Natural killer cell (primary cell): Measurements from ENCODE around the gene CCDC154. TPM values are rescaled to one million over a fixed set of nuclear protein-coding genes. Genes with fewer than 3 reads are reported as not detected.

Experiments
- ATAC-seq, 3 donors: fragments of 150-1000 bp in 2 of 3; fragments of 200-7000 bp in 1 of 3; cut with Tn5 transposase; 1 replicate in 1 of 3; 2 replicates in 2 of 3; pipeline ENCODE4 v1.10.0; 2021; ENCODE audit warnings: mild to moderate bottlenecking in 2 of 3, moderate library complexity in 2 of 3
- DNase-seq, 2 donors: peaks; one replicate each; pipeline versions ENCODE4 v3.0.0 to v3.0.0-alpha.2; 2013 to 2021; ENCODE audit warnings: mixed read lengths in 1 of 2
- H3K27ac ChIP-seq: one replicate; pipeline ENCODE4 v1.5.1; 2013; ENCODE audit warnings: mild to moderate bottlenecking, low read length
- H3K27me3 ChIP-seq: one replicate; pipeline ENCODE4 v1.6.1; 2013; ENCODE audit warnings: low read length; ENCODE audit not compliant: control insufficient read depth, insufficient read depth
- H3K36me3 ChIP-seq: one replicate; pipeline ENCODE4 v1.6.1; 2013; ENCODE audit warnings: low read length; ENCODE audit not compliant: control insufficient read depth, insufficient read depth
- H3K4me1 ChIP-seq: one replicate; pipeline ENCODE4 v1.6.1; 2013; ENCODE audit warnings: low read length; ENCODE audit not compliant: control insufficient read depth, insufficient read depth
- H3K4me3 ChIP-seq: one replicate; pipeline ENCODE4 v1.5.1; 2013; ENCODE audit warnings: low read length
- H3K9me3 ChIP-seq: one replicate; pipeline ENCODE4 v1.6.1; 2013; ENCODE audit warnings: low read length; ENCODE audit not compliant: control insufficient read depth, insufficient read depth
- H3K27ac Mint-ChIP-seq, 2 donors: one replicate each; pipeline ENCODE4 v1.8.0; 2022; ENCODE audit warnings: mild to moderate bottlenecking in 2 of 2, mixed read lengths in 2 of 2, moderate library complexity in 1 of 2
- H3K27me3 Mint-ChIP-seq, 2 donors: one replicate each; pipeline ENCODE4 v1.8.0; 2022; ENCODE audit warnings: low read depth in 2 of 2, mixed read lengths in 2 of 2
- H3K36me3 Mint-ChIP-seq: one replicate; pipeline ENCODE4 v1.8.0; 2022; ENCODE audit warnings: mixed read lengths
- H3K4me1 Mint-ChIP-seq, 2 donors: one replicate each; pipeline ENCODE4 v1.8.0; 2022; ENCODE audit warnings: mixed read lengths in 2 of 2
- H3K4me3 Mint-ChIP-seq: one replicate; pipeline ENCODE4 v1.8.0; 2022; ENCODE audit warnings: mild to moderate bottlenecking, moderate library complexity, mixed read lengths
- H3K9me3 Mint-ChIP-seq, 2 donors: one replicate each; pipeline ENCODE4 v1.8.0; 2022; ENCODE audit warnings: mixed read lengths in 2 of 2
- WGBS: methylation state at CpG from one replicate; pipeline ENCODE4 v1.1.7; 2013; ENCODE audit warnings: missing lambda C conversion rate; ENCODE audit not compliant: insufficient coverage; 5-methylcytosine and 5-hydroxymethylcytosine counted together
- intact Hi-C: fragments of 100-400 bp; cut with micrococcal nuclease; formaldehyde crosslinking; loops from one replicate; pipeline ENCODE4 v1.14.2; 2022
- total RNA-seq, 4 donors: library from RNA; stranded (reverse); fragments of 120-200 nt in 1 of 4; gene quantifications; one replicate each; pipeline versions ENCODE4 v1.2.3 to v1.2.4, GENCODE V29; 2013 to 2022
- TF ChIP-seq, protein P1 (sequence below): fragments of 200-600 bp; IDR thresholded peaks from one replicate; pipeline ENCODE4 v1.8.0; 2022; ENCODE audit warnings: antibody characterized with exemption

CCDC154 gene
- total RNA-seq, 3 donors from 2014 or later (not counting 1 experiment from before 2014, with no cell fraction given), result 0.88 to 1.8 (median 1.6) TPM

DNA sequence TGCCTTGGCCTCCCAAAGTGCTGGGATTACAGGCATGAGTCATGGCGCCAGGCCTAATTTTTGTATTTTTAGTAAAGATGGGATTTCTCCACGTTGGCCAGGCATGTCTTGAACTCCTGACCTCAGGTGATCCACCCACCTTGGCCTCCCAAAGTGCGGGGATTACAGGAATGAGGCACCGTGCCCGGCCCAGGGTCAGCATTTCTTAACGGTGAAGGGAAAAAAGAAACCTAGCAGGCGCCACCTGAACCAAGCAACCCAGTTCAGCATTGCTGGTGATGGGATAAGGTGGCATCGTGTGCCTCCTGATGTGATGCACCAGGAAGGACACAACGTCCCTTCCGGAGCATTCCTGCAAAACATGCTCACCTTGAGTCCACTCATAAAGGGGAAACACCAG lies 32.7 kb upstream of the CCDC154 start:
- TF ChIP-seq, protein P1, sequence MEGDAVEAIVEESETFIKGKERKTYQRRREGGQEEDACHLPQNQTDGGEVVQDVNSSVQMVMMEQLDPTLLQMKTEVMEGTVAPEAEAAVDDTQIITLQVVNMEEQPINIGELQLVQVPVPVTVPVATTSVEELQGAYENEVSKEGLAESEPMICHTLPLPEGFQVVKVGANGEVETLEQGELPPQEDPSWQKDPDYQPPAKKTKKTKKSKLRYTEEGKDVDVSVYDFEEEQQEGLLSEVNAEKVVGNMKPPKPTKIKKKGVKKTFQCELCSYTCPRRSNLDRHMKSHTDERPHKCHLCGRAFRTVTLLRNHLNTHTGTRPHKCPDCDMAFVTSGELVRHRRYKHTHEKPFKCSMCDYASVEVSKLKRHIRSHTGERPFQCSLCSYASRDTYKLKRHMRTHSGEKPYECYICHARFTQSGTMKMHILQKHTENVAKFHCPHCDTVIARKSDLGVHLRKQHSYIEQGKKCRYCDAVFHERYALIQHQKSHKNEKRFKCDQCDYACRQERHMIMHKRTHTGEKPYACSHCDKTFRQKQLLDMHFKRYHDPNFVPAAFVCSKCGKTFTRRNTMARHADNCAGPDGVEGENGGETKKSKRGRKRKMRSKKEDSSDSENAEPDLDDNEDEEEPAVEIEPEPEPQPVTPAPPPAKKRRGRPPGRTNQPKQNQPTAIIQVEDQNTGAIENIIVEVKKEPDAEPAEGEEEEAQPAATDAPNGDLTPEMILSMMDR, result no peak
- ATAC-seq (no peak), DNase-seq (no peak)
- Mint-ChIP-seq H3K27ac (no peak overlapping the region), H3K9me3 (no peaks in the 10 kb centered on the region), H3K36me3 (no peaks in the 10 kb centered on the region), H3K4me3 (peak overlapping the region; percentile 65), H3K4me1 (peaks cover 0 to 16% of the 10 kb centered on the region in 2 donors), H3K27me3 (no peaks in the 10 kb centered on the region)
- no peak overlapping the region for H3K4me3 ChIP-seq
- H3K4me1 ChIP-seq, result peaks cover 28% of the 10 kb centered on the region
- WGBS, result 98% methylated on average over 10 of the region's 10 CpGs
- H3K27ac ChIP-seq, result no peak overlapping the region
- H3K27me3 ChIP-seq, result no peaks in the 10 kb centered on the region
- no peaks in the 10 kb centered on the region for H3K9me3 ChIP-seq
- H3K36me3 ChIP-seq, result no peaks in the 10 kb centered on the region
- intact Hi-C loops, result no loop called here

DNA sequence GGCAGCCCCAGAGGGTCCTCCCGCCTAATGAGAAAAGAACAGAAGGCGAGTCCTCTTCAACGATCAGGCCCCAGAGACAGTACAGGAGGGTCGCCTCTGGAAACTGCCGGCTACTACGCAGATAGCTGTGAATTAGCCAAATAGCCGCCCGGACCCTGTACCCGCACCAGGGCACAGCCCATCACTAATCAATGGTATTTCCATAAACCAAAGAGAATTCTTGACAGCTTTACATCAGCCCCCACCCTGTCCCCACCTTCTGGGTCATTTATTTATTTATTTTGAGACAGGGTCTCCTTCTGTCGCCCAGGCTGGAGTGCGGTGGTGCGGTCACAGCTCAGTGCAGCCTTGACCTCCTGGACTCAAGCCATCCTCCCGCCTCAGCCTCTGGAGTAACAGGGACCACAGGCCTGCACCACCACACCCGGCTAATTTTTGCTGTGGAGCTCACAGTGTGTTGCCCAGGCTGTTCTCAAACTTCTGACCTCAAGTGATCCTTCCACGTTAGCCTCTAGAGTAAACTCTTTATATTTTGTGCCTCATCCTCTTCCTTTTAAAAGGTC lies 31.3 kb upstream of the CCDC154 start:
- H3K36me3 ChIP-seq, result no peaks in the 10 kb centered on the region
- WGBS, result 70% methylated on average over 15 of the region's 15 CpGs
- peak overlapping the region; percentile 78 for H3K27ac ChIP-seq
- no peak for DNase-seq
- H3K4me3 ChIP-seq, result peak overlapping the region; percentile 58
- H3K4me3 Mint-ChIP-seq, result peak overlapping the region; percentile 80
- no peak for ATAC-seq
- H3K9me3 Mint-ChIP-seq, result no peaks in the 10 kb centered on the region
- H3K9me3 ChIP-seq, result no peaks in the 10 kb centered on the region
- peaks cover 5 to 29% of the 10 kb centered on the region in 2 donors for H3K4me1 Mint-ChIP-seq
- peak overlapping the region; percentile 67 to 86 for H3K27ac Mint-ChIP-seq
- H3K36me3 Mint-ChIP-seq, result no peaks in the 10 kb centered on the region
- H3K27me3 ChIP-seq, result no peaks in the 10 kb centered on the region
- peaks cover 35% of the 10 kb centered on the region for H3K4me1 ChIP-seq
- intact Hi-C loops, result loop anchor here (1.0 to 2.0 kb wide), 2 partner anchors 18 to 137 kb away; partner anchors contain the start of genes CRAMP1, IFT140 and TELO2
- TF ChIP-seq, protein P1, result no peak
- no peaks in the 10 kb centered on the region for H3K27me3 Mint-ChIP-seq

DNA sequence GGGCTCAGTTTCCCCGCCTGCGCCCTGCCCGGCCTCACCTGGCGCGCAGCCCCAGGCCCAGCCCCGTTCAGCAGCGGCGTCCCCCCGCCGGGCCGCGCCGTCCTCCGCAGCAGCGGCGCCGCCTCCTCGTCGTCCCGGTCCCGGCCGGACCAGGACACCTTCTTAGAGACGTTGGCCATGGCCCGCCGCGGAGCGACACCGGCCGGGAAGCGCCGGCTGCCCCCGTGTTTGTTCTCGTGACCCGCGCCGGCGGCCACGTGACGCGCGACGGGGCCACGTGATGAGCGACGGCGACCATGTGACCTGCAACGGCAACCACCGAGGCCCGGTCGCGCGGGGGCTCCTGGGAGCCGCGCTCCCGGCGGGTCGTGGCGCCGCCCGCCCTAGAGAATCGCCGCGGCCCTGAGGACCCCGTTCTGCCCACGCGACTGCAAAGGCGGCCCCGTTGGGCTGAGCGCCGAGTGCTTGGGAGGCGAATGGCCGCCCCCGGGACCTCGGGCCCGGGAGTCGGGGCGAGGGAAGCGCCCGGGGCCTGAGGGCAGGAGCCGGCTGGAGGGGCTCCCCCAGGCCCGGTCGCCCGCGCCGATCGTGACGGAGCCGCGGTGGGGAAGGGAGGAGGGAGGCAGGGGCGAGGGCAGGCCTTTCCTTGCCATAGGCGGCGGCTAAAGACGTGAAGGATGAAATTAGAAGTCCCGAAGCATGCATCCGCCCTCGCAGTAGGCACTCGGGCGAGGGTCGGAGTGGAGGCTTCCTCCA lies 30.6 kb upstream of the CCDC154 start, which contains the start of gene CLCN7:
Gene CLCN7 (minus strand): TSS at position 233 of the 756 bp plus-strand sequence. CDS start 54 bp downstream, at position 179.
- H3K27me3 Mint-ChIP-seq, result no peaks in the 10 kb centered on the region
- intact Hi-C loops, result loop anchor here (1.0 to 2.0 kb wide), 2 partner anchors 18 to 138 kb away; partner anchors contain the start of genes CRAMP1, IFT140 and TELO2
- no peaks in the 10 kb centered on the region for H3K27me3 ChIP-seq
- no peaks in the 10 kb centered on the region for H3K36me3 ChIP-seq
- peak within 1 kb of the TSS; percentile 67 to 86 for H3K27ac Mint-ChIP-seq
- DNase-seq (peak; percentile 92 to 93), ATAC-seq (peak; percentile 85 to 96 (median 91))
- peak within 1 kb of the TSS; percentile 58 for H3K4me3 ChIP-seq
- peak within 1 kb of the TSS; percentile 80 for H3K4me3 Mint-ChIP-seq
- no peaks in the 10 kb centered on the region for H3K9me3 Mint-ChIP-seq
- H3K27ac ChIP-seq, result peak within 1 kb of the TSS; percentile 78
- peaks cover 9 to 34% of the 10 kb centered on the region in 2 donors for H3K4me1 Mint-ChIP-seq
- no peaks in the 10 kb centered on the region for H3K36me3 Mint-ChIP-seq
- under 1% methylated on average over 99 of the region's 99 CpGs for WGBS
- H3K4me1 ChIP-seq, result peaks cover 40% of the 10 kb centered on the region
- H3K9me3 ChIP-seq, result no peaks in the 10 kb centered on the region
- TF ChIP-seq, protein P1, result no peak
